Measurements from ENCODE around the gene CACNG4. TPM values are rescaled to one million over a fixed set of nuclear protein-coding genes. Genes with fewer than 3 reads are reported as not detected.

CACNG4 gene
- total RNA-seq, 1 donor: not detected

DNA sequence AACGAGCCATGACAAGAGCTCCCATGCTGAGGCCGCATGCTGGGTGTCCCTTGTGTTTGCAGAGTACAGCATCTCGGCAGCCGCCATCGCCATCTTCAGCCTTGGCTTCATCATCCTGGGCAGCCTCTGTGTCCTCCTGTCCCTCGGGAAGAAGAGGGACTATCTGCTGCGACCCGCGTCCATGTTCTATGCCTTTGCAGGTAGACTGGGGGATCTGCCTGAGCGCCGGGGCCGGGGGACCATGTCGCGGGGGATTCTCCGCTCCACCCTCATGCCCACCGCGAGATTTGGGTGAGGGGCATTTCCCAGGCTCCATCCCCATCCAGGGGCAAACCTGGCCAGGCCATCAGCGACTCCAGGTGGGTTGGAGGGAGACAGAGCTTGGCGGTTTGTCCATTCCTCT lies 90.5 kb downstream of the CACNG4 start:
- no peaks in the 10 kb centered on the region for H4K20me1 ChIP-seq (ENCODE audit: insufficient read depth, low read length)
- no peak for TF ChIP-seq CTCF (IDR thresholded peaks at IDR 0.05; ENCODE audit: extremely low read depth, low read depth, low read length)
- H3K4me2 ChIP-seq (ENCODE audit: insufficient read depth, low read length): no peak overlapping the region
- no peaks in the 10 kb centered on the region for H3K36me3 ChIP-seq (ENCODE audit: insufficient read depth, low read length)
- H3K9me3 ChIP-seq (ENCODE audit: low read depth, low read length): no peaks in the 10 kb centered on the region
- H2AFZ ChIP-seq (ENCODE audit: low read length): no peak overlapping the region
- H3K27me3 ChIP-seq (ENCODE audit: insufficient read depth, low read length): no peaks in the 10 kb centered on the region
- no peak overlapping the region for H3K4me3 ChIP-seq (ENCODE audit: insufficient read depth, low read length)
- no peak overlapping the region for H3K27ac ChIP-seq (ENCODE audit: low read depth, low read length)
- no peaks in the 10 kb centered on the region for H3K4me1 ChIP-seq (ENCODE audit: insufficient read depth, low read length)
- no peaks in the 10 kb centered on the region for H3K79me2 ChIP-seq (ENCODE audit: insufficient read depth, low read length)
- DNase-seq (ENCODE audit: insufficient read length, low spot score, missing footprints): no peak

- H3K4me3 ChIP-seq (ENCODE audit: insufficient read depth, low read length): no peak overlapping the region
- H3K36me3 ChIP-seq (ENCODE audit: insufficient read depth, low read length): no peaks in the 10 kb centered on the region
- no peak for TF ChIP-seq CTCF (IDR thresholded peaks at IDR 0.05; ENCODE audit: extremely low read depth, low read depth, low read length)
- no peak overlapping the region for H2AFZ ChIP-seq (ENCODE audit: low read length)
- no peak overlapping the region for H3K4me2 ChIP-seq (ENCODE audit: insufficient read depth, low read length)
- H3K9me3 ChIP-seq (ENCODE audit: low read depth, low read length): no peaks in the 10 kb centered on the region
- H3K27me3 ChIP-seq (ENCODE audit: insufficient read depth, low read length): no peaks in the 10 kb centered on the region
- H3K27ac ChIP-seq (ENCODE audit: low read depth, low read length): no peak overlapping the region
- H4K20me1 ChIP-seq (ENCODE audit: insufficient read depth, low read length): no peaks in the 10 kb centered on the region
- DNase-seq (ENCODE audit: insufficient read length, low spot score, missing footprints): no peak
- H3K79me2 ChIP-seq (ENCODE audit: insufficient read depth, low read length): no peaks in the 10 kb centered on the region
- no peaks in the 10 kb centered on the region for H3K4me1 ChIP-seq (ENCODE audit: insufficient read depth, low read length)
Observed at GRCh38 chr17:67055811-67056745, 91.6 kb downstream of the CACNG4 start.

GRCh38 chr17:67056746-67057490 lies 92.4 kb downstream of the CACNG4 start:
- H4K20me1 ChIP-seq (ENCODE audit: insufficient read depth, low read length): no peaks in the 10 kb centered on the region
- no peak overlapping the region for H2AFZ ChIP-seq (ENCODE audit: low read length)
- H3K27ac ChIP-seq (ENCODE audit: low read depth, low read length): no peak overlapping the region
- H3K4me2 ChIP-seq (ENCODE audit: insufficient read depth, low read length): no peak overlapping the region
- H3K79me2 ChIP-seq (ENCODE audit: insufficient read depth, low read length): no peaks in the 10 kb centered on the region
- H3K27me3 ChIP-seq (ENCODE audit: insufficient read depth, low read length): no peaks in the 10 kb centered on the region
- no peaks in the 10 kb centered on the region for H3K9me3 ChIP-seq (ENCODE audit: low read depth, low read length)
- no peaks in the 10 kb centered on the region for H3K36me3 ChIP-seq (ENCODE audit: insufficient read depth, low read length)
- TF ChIP-seq CTCF (IDR thresholded peaks at IDR 0.05; ENCODE audit: extremely low read depth, low read depth, low read length): no peak
- H3K4me3 ChIP-seq (ENCODE audit: insufficient read depth, low read length): no peak overlapping the region
- no peaks in the 10 kb centered on the region for H3K4me1 ChIP-seq (ENCODE audit: insufficient read depth, low read length)
- DNase-seq (ENCODE audit: insufficient read length, low spot score, missing footprints): no peak

DNA sequence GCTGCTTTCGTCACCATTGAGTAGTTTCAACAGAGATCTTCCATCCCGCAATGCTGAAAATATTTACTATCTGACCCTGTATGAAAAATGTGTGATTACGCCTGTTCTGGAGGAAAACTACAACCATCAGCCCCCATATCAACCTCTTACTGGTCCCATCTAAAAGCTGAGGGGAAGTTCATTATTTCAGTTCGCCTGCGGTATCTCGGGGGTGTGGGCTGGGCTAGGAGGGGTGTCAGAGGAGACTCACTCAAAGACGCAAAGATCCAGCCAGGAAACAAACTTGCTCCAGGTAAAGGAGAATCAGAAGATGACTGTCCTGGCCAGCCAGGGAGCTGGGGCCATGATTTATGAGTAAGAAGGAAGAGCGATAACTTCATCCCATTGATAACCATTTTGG lies 93.5 kb downstream of the CACNG4 start:
- no peak for TF ChIP-seq CTCF (IDR thresholded peaks at IDR 0.05; ENCODE audit: extremely low read depth, low read depth, low read length)
- no peak for DNase-seq (ENCODE audit: insufficient read length, low spot score, missing footprints)
- Histone ChIP-seq H3K27ac (ENCODE audit: low read depth, low read length) (no peak overlapping the region), H3K27me3 (ENCODE audit: insufficient read depth, low read length) (no peaks in the 10 kb centered on the region), H3K4me3 (ENCODE audit: insufficient read depth, low read length) (no peak overlapping the region), H3K79me2 (ENCODE audit: insufficient read depth, low read length) (no peaks in the 10 kb centered on the region), H3K4me2 (ENCODE audit: insufficient read depth, low read length) (no peak overlapping the region), H3K4me1 (ENCODE audit: insufficient read depth, low read length) (no peaks in the 10 kb centered on the region), H3K9me3 (ENCODE audit: low read depth, low read length) (no peaks in the 10 kb centered on the region), H4K20me1 (ENCODE audit: insufficient read depth, low read length) (no peaks in the 10 kb centered on the region), H3K36me3 (ENCODE audit: insufficient read depth, low read length) (no peaks in the 10 kb centered on the region), H2AFZ (ENCODE audit: low read length) (no peak overlapping the region)
